Calu3 (cell line): ENCODE measurements around the gene MAS1. TPM values are rescaled to one million over a fixed set of nuclear protein-coding genes. Genes with fewer than 3 reads are reported as not detected.

Source experiments
- BruUV-seq: library from RNA; stranded (reverse); fragments of 400-500 nt; replicated peaks from 2 replicates; lab custom pipeline; 2021; lab: Mats Ljungman, UMichigan
- CTCF ChIA-PET: fragments of 300-600 bp; sonication (Branson Sonifier 250); formaldehyde crosslinking; loops from one replicate; lab custom pipeline; 2022; ENCODE audit warnings: antibody characterized with exemption; lab: Charles Lee
- DNase-seq: peaks from one replicate; pipeline ENCODE4 v3.0.0; 2022
- H3K27ac Mint-ChIP-seq: one replicate; pipeline ENCODE4 v1.8.0; 2022; ENCODE audit warnings: mixed read lengths; ENCODE audit not compliant: unreplicated experiment
- H3K27me3 Mint-ChIP-seq: one replicate; pipeline ENCODE4 v1.8.0; 2022; ENCODE audit warnings: mixed read lengths; ENCODE audit not compliant: unreplicated experiment
- H3K36me3 Mint-ChIP-seq: one replicate; pipeline ENCODE4 v1.8.0; 2022; ENCODE audit warnings: mild to moderate bottlenecking, moderate library complexity, mixed read lengths; ENCODE audit not compliant: insufficient read depth, unreplicated experiment
- H3K4me1 Mint-ChIP-seq: one replicate; pipeline ENCODE4 v1.8.0; 2022; ENCODE audit warnings: mild to moderate bottlenecking, low read depth, mixed read lengths; ENCODE audit not compliant: unreplicated experiment
- H3K4me3 Mint-ChIP-seq: one replicate; pipeline ENCODE4 v1.8.0; 2022; ENCODE audit warnings: mild to moderate bottlenecking, low read depth, moderate library complexity, mixed read lengths; ENCODE audit not compliant: unreplicated experiment
- H3K9me3 Mint-ChIP-seq: one replicate; pipeline ENCODE4 v1.8.0; 2022; ENCODE audit warnings: low read depth, mixed read lengths; ENCODE audit not compliant: unreplicated experiment
- CTCF ChIP-seq: fragments of 200-600 bp; IDR thresholded peaks from one replicate; pipeline ENCODE4 v1.8.0; 2022; ENCODE audit warnings: antibody characterized with exemption; ENCODE audit not compliant: unreplicated experiment
- intact Hi-C: fragments of 100-400 bp; cut with micrococcal nuclease; formaldehyde crosslinking; loops from one replicate; pipeline ENCODE4 v1.10.0; 2022; ENCODE audit not compliant: unreplicated experiment
- total RNA-seq: library from RNA; stranded (reverse); gene quantifications from 2 replicates; pipeline ENCODE4 v1.2.3, GENCODE V29; 2022

The MAS1 gene
- total RNA-seq, 1 experiment from 2014 or later = not detected

GRCh38 chr6:159887146-159887545 lies 3.6 kb upstream of the MAS1 start:
- Mint-ChIP-seq H3K27ac (no peak overlapping the region), H3K9me3 (no peaks in the 10 kb centered on the region), H3K27me3 (peaks cover 69% of the 10 kb centered on the region), H3K4me1 (no peaks in the 10 kb centered on the region), H3K36me3 (no peaks in the 10 kb centered on the region), H3K4me3 (no peak overlapping the region)
- BruUV-seq = no TSS peak
- no peak for DNase-seq
- TF ChIP-seq CTCF = no peak
- intact Hi-C loops = no loop called here
- CTCF ChIA-PET = no interaction called here

DNA sequence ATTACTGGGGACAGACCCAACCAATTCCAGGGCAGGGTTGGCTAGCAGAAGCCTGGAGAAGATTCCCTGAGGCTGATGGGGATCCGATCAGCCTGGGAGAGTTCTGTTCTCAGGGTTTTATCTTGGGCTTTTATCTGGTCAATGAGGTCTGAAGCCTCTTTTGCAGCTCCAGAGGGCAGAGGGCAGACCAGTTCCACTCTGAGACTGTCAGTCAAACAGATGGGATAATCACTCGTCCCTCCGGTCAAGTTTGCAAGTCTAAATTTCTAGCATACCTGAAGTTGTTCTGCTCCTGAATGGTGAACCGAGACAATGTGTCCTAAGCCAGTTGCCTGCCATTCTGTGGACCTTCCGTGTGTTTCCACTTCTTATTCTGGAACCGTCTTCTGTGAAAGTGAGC lies 3.0 kb upstream of the MAS1 start:
- Mint-ChIP-seq H3K9me3 (no peaks in the 10 kb centered on the region), H3K4me3 (no peak overlapping the region), H3K27me3 (peaks cover 75% of the 10 kb centered on the region), H3K27ac (no peak overlapping the region), H3K36me3 (no peaks in the 10 kb centered on the region), H3K4me1 (no peaks in the 10 kb centered on the region)
- no peak for TF ChIP-seq CTCF
- CTCF ChIA-PET = no interaction called here
- BruUV-seq = no TSS peak
- intact Hi-C loops = no loop called here
- DNase-seq = no peak

DNA sequence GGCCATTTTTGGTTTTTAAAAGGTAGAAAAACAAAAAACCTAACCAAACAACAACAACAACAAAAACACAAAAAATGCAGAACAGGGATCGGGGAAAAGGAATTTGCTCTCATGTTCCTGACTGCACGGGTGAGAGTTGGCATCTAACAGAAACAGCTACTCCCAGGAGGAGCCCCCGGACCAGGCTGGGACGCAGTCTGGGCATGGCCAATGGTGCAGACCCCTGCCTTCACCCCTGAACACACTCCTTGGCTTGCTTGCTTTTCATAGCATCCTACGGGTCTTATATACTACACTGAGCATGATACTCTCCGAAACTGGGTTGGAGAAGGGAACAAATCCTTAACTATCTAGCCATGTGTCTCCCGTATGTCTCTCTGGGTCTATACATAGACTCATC lies 587 bp upstream of the MAS1 start:
- intact Hi-C loops = no loop called here
- Mint-ChIP-seq H3K27ac (no peak overlapping the region), H3K36me3 (no peaks in the 10 kb centered on the region), H3K9me3 (no peaks in the 10 kb centered on the region), H3K4me3 (no peak overlapping the region), H3K27me3 (peaks cover 97% of the 10 kb centered on the region), H3K4me1 (no peaks in the 10 kb centered on the region)
- CTCF ChIA-PET = no interaction called here
- TF ChIP-seq CTCF = no peak
- BruUV-seq = no TSS peak
- DNase-seq = no peak

- CTCF ChIA-PET = no interaction called here
- H3K36me3 Mint-ChIP-seq = no peaks in the 10 kb centered on the region
- no peak for TF ChIP-seq CTCF
- no peak for DNase-seq
- peaks cover 79% of the 10 kb centered on the region for H3K27me3 Mint-ChIP-seq
- no peak overlapping the region for H3K27ac Mint-ChIP-seq
- BruUV-seq = no TSS peak
- no peaks in the 10 kb centered on the region for H3K9me3 Mint-ChIP-seq
- no peak overlapping the region for H3K4me3 Mint-ChIP-seq
- H3K4me1 Mint-ChIP-seq = no peaks in the 10 kb centered on the region
- intact Hi-C loops = no loop called here
These were observed 1.3 kb downstream of the MAS1 start for GRCh38 chr6:159892053-159892452.
